HG03039 (cell line): ENCODE data around the gene TRIM44.
"Not testable (repeated sequence)": the region's sequence is repeated elsewhere in the genome, so short reads cannot be mapped to it uniquely, and the experiment has no call there.

ENCODE experiments used
- ATAC-seq: cut with Tn5 transposase; IDR thresholded peaks from one replicate; pipeline ENCODE4 v1.9.1; 2021; ENCODE audit warnings: mild to moderate bottlenecking, moderate library complexity; ENCODE audit not compliant: unreplicated experiment

The TRIM44 gene

DNA sequence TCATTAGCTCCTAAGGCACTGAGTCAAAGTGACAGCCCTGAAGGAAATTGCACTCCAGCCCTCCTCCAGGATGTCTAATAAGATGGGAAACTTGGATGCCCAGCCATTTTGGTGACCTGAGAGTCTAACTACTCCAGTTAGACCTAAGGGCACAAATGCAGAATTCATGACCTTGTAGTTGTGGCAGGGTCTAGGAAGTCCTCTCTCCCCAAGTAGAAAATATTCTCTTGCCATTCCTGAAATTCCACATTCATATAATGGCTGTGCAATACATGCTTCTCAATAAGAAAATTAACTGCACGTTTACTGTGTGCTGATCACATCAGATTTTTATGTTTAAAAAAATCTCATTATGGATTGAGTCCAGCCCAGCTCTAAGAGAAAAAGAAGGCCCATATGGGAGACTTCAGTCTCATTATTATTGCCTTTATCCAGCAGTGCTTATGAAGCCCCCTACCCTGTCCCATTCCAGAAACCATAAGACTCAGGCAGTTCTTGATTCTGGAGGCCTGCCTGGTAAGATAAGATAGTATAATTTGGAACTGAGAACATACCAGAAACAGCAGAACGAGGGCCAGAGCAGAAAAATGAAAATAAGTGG lies 147.6 kb downstream of the TRIM44 start:
- no peak for ATAC-seq

- ATAC-seq: no peak
Measured at GRCh38 chr11:35811783-35812182, 149.2 kb downstream of the TRIM44 start.

DNA sequence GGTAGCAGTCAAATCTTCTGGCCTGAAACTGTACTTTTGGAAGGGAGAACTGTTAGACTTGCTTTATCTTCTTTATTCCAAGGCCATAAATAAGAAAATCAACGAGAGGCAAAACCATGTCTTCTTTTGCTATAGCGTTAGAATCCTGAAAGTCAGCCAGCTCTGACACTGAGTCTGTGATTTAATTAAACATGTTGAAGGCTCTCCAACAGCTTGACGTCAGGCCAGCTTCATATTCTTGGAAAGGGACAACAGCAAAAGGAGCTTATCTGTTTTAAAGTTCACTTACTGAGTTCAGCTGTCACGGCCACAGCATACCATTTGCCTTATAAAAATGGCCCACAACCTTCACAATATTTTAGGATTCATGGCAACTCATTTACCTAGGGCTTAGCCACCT lies 150.3 kb downstream of the TRIM44 start:
- no peak for ATAC-seq

DNA sequence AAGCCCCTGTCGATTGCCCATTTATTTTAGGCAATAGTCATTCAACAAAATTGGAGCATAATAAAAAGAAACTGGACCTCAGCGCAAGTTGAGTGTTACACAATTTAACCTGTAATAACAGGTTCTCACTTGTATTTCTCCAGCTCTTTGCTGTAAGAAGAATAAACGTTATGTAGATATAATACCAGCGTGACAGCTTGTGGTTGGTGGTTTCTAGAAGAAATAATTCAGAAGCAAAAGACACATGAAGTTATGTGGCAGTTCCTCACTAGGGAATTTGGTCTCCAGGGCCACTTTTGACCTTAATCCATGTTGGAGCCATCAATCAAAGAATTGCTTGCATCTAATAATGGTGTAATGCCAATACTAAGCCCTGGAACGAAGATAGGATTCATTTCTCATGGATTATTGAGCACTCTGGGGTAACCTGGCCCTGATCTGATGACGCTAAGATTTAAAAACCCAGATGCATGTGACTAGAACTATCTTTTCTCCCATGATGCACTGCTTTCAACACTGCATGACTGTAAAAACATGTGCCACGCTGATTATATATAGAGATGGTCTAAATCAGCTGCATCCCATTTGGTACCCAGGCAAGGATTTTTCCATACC lies 151.6 kb downstream of the TRIM44 start:
- no peak for ATAC-seq

DNA sequence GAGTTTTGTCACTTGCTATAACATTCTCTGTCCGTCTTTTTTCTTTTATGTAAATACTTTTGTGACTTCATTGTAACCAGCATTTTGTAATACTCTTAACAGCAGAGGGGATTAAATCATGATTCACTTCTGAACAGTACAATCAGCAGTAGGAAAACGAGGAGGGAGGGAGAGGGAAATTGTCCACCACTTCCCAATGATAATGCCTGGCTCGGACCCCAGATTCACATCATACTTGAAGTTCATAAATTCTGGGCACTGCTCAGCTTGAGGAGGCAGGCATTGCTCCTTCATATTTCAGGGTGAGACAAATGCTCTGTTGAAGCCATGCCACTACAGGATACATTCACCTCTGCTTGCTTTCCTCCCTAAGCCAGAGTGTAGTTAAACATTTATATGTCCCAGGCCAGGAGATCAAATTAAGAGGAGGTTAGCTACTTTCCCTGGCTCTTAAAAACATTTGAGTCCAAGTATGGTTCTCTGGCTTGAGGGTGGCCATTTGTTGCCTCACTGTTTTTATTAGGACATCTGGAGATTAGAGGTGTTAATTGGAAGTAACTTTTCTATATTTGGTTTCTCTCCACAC lies 152.2 kb downstream of the TRIM44 start:
- ATAC-seq: no peak

DNA sequence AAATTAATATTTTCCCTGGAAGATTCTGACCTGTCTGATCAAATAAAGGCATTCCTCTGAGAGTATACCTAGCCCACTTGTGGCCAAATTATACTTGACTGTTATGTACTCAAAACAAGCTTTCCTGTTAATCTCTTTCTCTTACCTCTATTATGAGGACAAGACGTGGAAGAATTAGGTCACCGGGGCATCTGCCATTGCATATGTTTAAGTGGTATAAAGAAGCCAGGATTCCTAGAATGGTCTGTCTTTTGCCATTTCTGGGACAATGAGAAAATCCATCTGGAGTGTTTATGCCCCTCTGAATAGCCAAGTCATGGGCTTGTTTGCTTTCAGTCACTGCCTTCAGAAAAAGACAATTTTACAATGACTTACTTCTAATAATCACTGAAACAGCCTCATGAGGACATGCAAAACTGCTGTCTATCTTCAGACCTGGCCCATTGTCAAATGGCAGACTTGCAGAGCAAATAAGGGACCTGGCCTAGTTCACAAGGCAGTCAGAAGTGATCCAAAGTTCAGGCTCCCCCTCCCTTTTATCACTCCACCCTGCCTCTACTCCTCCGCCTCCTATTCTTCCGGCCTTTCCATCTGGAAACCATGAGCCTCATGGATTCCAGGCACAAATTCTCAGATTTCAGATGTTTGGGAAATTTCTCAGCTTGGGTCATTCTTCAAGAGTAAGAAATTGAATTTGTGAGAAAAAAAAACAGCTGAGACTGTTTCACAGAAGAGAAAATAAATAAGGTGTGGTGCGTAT lies 153.2 kb downstream of the TRIM44 start:
- ATAC-seq: no peak

DNA sequence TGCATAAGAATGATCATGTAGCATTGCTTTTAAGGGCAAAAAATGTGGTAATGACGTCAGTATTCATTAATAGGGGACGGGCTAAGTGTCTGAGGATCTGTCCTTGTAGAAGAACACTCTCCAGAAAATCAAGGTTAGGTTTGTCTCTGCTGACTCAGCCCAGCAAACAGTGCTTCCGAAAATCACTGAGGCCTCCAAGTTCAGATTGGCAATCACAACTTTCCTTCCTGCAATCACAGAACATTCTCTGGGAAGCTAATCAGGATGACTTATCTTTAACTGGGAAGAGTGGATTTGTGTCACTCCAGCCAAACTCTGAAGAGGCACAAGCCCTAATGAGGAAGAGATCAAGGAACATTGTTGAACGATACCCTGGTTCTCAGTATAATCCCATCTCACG lies 158.0 kb downstream of the TRIM44 start:
- ATAC-seq: no peak

DNA sequence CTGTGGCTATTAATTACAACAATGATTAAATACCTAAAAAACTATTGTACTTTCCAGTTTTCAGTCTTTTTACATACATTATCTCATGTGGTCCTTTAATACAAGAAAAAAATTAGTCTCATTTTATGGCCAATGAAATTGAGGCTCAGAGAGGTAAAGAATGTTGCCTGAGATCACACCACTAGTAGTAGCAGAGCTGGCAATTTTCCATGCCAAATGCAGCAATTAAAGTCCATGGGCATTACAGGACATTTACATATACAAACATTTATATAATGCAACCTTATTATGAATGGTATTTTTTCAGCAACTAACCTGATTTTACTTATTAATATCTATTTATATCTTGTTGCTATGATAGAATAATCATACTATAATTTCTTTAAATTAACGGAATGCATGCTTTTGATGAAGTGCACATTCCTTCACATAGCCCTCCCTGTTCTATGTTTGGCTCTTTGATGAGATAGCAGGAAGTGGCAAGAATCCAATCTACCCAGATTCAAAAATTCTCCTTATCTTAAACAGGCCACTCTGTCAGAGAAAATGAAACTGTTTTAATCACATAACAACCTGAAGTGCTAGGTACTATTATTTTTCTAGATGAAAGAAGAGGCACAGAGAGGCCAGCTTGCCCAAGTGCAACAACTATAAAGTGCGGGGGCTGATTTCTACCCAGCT lies 160.4 kb downstream of the TRIM44 start:
- ATAC-seq: no peak

- no peak for ATAC-seq
Measured at GRCh38 chr11:35823742-35824298, 161.2 kb downstream of the TRIM44 start.

GRCh38 chr11:35825386-35825785 lies 162.8 kb downstream of the TRIM44 start:
- no peak for ATAC-seq

DNA sequence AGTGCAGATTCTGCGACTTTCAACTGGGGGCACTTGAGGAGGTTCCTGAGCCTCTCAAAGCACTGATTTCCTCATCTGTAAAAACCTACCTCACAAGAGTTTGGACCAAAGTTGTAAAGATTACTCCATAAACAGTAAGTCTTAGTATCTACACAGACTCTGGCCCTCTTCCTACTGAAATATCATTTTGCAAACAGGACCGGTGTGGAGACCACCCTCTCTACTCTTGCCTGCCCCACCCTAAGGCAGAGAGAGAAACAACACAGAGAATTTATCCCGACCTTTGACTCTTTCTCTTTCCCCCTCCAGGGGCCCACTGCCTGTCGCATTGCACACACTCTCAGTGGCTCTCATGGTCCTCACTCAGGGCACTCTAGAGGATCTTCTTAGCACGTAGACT lies 163.4 kb downstream of the TRIM44 start:
- no peak for ATAC-seq

- ATAC-seq: no peak
Measured at GRCh38 chr11:35826949-35827348, 164.4 kb downstream of the TRIM44 start.

DNA sequence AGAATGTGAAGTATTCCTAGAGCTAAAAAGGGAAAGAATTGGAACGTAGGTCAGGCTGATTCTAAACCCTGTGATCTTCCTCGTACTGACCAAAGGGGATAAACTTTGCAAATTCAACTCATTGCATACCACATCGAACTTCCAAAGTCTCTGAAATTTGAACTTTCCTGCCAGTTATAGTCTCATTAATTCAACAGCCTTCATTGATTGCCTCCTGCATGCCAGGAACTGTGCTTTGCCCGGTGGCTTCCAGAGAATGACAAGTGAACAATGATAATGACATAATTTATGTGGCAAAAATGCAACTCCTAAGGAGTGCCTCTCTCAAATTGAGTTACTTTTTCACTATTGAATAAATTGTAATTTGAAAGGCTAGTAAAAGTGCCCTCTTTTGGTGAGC lies 173.6 kb downstream of the TRIM44 start:
- no peak for ATAC-seq

- ATAC-seq: no peak
Measured at GRCh38 chr11:35838071-35838470, 175.5 kb downstream of the TRIM44 start.

DNA sequence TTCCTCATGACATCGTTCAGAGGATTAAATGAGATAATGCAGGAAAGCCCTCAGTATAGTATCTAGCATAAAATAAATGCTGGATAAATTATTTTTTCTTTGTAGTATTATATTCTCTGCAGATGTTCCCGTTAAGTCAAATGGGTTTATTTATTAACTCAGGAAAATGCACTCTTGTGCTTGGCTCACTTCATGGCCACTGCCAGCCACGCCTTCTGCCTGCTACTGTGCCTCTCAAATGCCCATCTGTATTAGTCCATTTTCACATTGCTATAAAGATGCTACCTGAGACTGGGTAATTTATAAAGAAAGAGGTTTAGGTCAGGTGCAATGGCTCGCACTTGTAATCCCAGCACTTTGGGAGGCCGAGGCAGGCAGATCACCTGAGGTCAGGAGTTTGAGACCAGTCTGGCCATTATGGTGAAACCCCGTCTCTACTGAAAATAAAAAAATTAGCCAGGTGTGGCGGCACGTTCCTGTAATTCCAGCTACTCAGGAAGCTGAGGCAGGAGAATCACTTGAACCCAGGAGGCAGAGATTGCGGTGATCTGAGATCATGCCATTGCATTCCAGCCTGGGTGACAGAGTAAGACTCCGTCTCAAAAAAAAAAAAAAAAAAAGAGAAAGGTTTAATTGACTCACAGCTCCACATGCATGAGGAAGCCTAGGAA lies 176.3 kb downstream of the TRIM44 start:
- not testable (repeated sequence) for ATAC-seq

DNA sequence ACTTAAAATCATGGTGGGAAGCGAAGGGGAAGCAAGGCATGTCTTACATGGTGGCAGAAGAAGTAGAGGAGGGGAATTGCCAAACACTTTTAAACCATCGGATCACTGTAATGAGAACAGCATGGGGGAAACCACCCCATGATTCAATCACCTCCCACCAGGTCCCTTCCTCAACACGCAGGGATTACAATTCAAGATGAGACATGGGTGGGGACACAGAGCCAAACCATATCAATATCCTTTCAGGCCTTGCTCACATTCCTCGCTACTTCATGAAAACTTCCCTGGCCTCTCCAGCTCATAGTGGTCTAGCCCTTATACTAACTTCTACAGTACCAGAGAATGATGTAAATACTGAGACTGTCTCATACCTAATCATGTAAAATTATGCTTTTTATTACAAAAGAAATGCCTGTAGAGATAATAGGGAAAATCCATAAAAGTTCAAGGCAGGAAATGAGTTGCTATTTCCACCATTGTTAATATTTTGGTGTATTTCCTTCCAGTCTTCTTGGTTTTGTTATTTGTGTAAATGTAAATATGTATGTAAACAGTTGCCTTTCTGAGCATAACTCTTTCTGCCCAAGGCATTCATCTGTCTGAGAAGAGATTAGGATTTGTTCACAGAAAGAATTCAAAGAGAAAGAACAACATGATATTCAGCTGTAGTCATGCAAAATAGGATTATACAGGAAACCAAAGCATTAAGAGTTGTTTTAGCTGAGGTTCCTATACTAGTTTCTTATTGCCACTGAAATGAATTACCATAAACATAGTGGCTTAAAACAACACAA lies 177.0 kb downstream of the TRIM44 start:
- no peak for ATAC-seq

- no peak for ATAC-seq
Measured at GRCh38 chr11:35841733-35842132, 179.2 kb downstream of the TRIM44 start.

DNA sequence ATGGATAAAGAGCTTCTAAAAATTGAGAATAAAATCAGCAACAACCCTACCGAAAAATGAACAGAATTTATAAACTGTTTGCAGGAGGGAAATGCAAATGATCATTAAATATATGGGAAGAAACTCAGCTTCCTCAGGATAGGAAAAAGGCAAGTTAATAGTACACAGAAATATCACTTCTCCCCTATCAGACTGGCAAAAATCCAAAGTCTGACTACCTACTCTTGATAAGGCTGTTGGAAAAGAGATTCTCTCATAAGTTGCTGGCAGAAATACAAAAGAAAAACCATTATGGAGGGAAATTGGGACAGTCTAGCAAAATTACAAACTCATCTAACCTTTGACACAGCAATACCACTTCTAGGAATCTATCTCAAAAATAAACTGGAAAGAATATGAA lies 180.4 kb downstream of the TRIM44 start:
- no peak for ATAC-seq

- ATAC-seq: no peak
Measured at GRCh38 chr11:35844579-35844978, 182.0 kb downstream of the TRIM44 start.

GRCh38 chr11:35845860-35846259 lies 183.3 kb downstream of the TRIM44 start:
- no peak for ATAC-seq
